ENCODE data around the gene DDX20.

DDX20 gene

GRCh38 chr1:111747947-111748346 lies 7.8 kb upstream of the DDX20 start:
- DNase-seq (ENCODE audit: low read depth): no peak

- DNase-seq (ENCODE audit: low read depth): no peak
These were observed 6.1 kb upstream of the DDX20 start for GRCh38 chr1:111749628-111750027.

GRCh38 chr1:111750856-111751255 lies 4.8 kb upstream of the DDX20 start:
- DNase-seq (ENCODE audit: low read depth): no peak

GRCh38 chr1:111751906-111752575 lies 3.7 kb upstream of the DDX20 start:
- no peak for DNase-seq (ENCODE audit: low read depth)

- DNase-seq (ENCODE audit: low read depth): peak; percentile 78
These were observed 744 bp upstream of the DDX20 start for GRCh38 chr1:111754984-111755330.

- no peak for DNase-seq (ENCODE audit: low read depth)
These were observed 418 bp downstream of the DDX20 start for GRCh38 chr1:111756124-111756513.

GRCh38 chr1:111758373-111758772 lies 2.7 kb downstream of the DDX20 start:
- no peak for DNase-seq (ENCODE audit: low read depth)

- no peak for DNase-seq (ENCODE audit: low read depth)
These were observed 6.0 kb downstream of the DDX20 start for GRCh38 chr1:111761717-111762116.

- peak; percentile 50 for DNase-seq (ENCODE audit: low read depth)
These were observed 6.6 kb downstream of the DDX20 start for GRCh38 chr1:111762332-111762731.

- no peak for DNase-seq (ENCODE audit: low read depth)
These were observed 12.3 kb downstream of the DDX20 start for GRCh38 chr1:111768023-111768422.

- DNase-seq (ENCODE audit: low read depth): no peak
These were observed 12.9 kb downstream of the DDX20 start for GRCh38 chr1:111768625-111769024.

GRCh38 chr1:111769517-111770146 lies 13.9 kb downstream of the DDX20 start:
- peak; percentile 80 for DNase-seq (ENCODE audit: low read depth)

GRCh38 chr1:111770916-111771315 lies 15.2 kb downstream of the DDX20 start:
- no peak for DNase-seq (ENCODE audit: low read depth)

GRCh38 chr1:111775966-111776365 lies 20.3 kb downstream of the DDX20 start:
- no peak for DNase-seq (ENCODE audit: low read depth)

GRCh38 chr1:111776391-111776790 lies 20.7 kb downstream of the DDX20 start:
- peak; percentile 75 for DNase-seq (ENCODE audit: low read depth)

- DNase-seq (ENCODE audit: low read depth): no peak
These were observed 21.2 kb downstream of the DDX20 start for GRCh38 chr1:111776861-111777260.

GRCh38 chr1:111777301-111777700 lies 21.6 kb downstream of the DDX20 start:
- no peak for DNase-seq (ENCODE audit: low read depth)

- no peak for DNase-seq (ENCODE audit: low read depth)
These were observed 22.4 kb downstream of the DDX20 start for GRCh38 chr1:111778066-111778465.

GRCh38 chr1:111778541-111779051 lies 22.9 kb downstream of the DDX20 start:
- peak; percentile 90 for DNase-seq (ENCODE audit: low read depth)

GRCh38 chr1:111779546-111779945 lies 23.8 kb downstream of the DDX20 start:
- no peak for DNase-seq (ENCODE audit: low read depth)

- no peak for DNase-seq (ENCODE audit: low read depth)
These were observed 28.7 kb downstream of the DDX20 start for GRCh38 chr1:111784273-111784901.

- no peak for DNase-seq (ENCODE audit: low read depth)
These were observed 31.0 kb downstream of the DDX20 start for GRCh38 chr1:111786669-111787207.

GRCh38 chr1:111789142-111789541 lies 33.4 kb downstream of the DDX20 start:
- peak; percentile 65 for DNase-seq (ENCODE audit: low read depth)
